ENCODE data around the gene PIGK.
"Not testable (repeated sequence)": the region's sequence is repeated elsewhere in the genome, so short reads cannot be mapped to it uniquely, and the experiment has no call there.

The PIGK gene

DNA sequence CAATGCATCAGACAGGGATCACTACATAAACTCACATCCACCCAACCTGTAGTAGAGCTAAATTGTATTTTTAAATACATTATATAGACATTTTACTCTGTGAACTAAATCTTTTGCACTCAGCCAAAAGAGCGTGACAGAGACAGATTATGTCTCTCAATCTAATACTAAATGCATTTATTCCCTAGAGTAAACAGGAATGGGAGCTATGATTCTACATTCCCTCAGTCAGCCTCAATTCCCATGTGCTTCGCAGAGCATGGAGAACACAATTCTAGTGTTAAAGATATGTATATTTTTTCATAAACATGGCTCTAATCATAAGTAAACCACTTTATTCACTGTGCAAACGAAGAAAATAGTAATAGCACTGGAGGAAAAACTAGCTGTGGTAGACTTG is 16.5 kb downstream of the PIGK start:
- in situ Hi-C loops (cut with HindIII; ENCODE audit: low sequenced_read_pairs), result no loop called here
- TF ChIP-seq, protein P1, sequence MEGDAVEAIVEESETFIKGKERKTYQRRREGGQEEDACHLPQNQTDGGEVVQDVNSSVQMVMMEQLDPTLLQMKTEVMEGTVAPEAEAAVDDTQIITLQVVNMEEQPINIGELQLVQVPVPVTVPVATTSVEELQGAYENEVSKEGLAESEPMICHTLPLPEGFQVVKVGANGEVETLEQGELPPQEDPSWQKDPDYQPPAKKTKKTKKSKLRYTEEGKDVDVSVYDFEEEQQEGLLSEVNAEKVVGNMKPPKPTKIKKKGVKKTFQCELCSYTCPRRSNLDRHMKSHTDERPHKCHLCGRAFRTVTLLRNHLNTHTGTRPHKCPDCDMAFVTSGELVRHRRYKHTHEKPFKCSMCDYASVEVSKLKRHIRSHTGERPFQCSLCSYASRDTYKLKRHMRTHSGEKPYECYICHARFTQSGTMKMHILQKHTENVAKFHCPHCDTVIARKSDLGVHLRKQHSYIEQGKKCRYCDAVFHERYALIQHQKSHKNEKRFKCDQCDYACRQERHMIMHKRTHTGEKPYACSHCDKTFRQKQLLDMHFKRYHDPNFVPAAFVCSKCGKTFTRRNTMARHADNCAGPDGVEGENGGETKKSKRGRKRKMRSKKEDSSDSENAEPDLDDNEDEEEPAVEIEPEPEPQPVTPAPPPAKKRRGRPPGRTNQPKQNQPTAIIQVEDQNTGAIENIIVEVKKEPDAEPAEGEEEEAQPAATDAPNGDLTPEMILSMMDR (IDR thresholded peaks at IDR 0.05; ENCODE audit: low read depth, low read length), result no peak

DNA sequence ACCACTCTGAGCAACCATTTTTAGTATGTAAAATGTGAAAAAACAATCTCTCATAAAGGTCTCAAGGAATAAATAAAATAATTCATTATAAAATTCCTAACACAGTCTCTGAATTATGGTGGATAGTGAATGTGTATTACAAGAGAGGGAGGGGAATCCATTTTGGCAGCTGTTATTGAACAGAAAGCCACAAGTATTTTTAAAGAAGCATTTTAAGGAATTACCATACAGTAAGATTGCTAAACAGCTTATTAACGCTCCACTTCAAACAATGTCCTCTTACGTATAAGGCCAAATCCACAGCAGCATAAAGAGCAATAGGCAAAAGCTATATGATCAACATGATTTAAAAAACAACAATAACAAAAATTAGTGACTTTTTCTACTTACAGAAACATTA is 18.4 kb downstream of the PIGK start:
- H3K4me3 ChIP-seq (ENCODE audit: low read depth, low read length), result no peak overlapping the region
- in situ Hi-C loops (cut with HindIII; ENCODE audit: low sequenced_read_pairs), result no loop called here
- TF ChIP-seq, protein P1 (IDR thresholded peaks at IDR 0.05; ENCODE audit: low read depth, low read length), result no peak
- peak; percentile 9 for DNase-seq (ENCODE audit: low read depth, low spot score)

More for the DNA sequence above, 16.5 kb downstream of the PIGK start:
- H3K4me3 ChIP-seq (ENCODE audit: low read depth, low read length), result no peak overlapping the region
- no peak for DNase-seq (ENCODE audit: low read depth, low spot score)

DNA sequence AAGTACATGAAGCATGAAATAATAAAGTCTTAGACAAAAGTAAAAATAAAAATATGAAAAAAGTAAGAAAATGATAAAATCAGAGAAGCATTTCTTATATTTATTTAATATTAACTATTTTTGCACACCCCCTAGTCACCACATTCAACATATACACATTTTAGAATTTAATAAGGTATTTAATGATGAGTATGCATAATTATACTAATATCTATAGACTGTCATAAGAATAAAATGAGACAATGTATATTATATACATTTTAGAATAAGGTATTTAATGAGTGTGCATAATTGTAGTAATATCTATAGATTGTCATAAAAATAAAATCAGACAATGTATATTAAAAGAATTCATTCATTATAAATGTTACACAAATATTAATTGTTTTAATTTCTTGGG is 18.9 kb downstream of the PIGK start:
- DNase-seq (ENCODE audit: low read depth, low spot score), result no peak
- in situ Hi-C loops (cut with HindIII; ENCODE audit: low sequenced_read_pairs), result no loop called here
- TF ChIP-seq, protein P1 (IDR thresholded peaks at IDR 0.05; ENCODE audit: low read depth, low read length), result no peak
- H3K4me3 ChIP-seq (ENCODE audit: low read depth, low read length), result no peak overlapping the region

DNA sequence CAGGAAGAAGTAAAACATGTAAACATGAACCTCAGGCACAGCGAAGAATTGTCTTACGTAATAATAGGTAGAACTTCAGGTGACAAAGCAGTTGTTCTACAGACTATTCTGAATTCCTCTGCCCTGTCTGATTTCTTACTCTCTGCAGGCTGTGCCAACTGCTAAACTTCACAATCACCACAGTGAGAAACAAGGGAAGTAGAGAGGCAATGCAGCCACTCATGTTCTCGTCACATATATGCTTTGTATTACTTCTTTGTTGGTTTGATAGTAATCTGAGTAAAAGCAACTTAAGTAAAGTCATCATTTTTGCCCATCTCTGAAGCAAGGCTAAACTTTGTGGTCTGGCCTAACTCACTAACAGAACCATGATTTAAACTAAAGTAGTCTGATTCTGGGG is 21.9 kb downstream of the PIGK start:
- no peak overlapping the region for H3K4me3 ChIP-seq (ENCODE audit: low read depth, low read length)
- TF ChIP-seq, protein P1 (IDR thresholded peaks at IDR 0.05; ENCODE audit: low read depth, low read length), result no peak
- in situ Hi-C loops (cut with HindIII; ENCODE audit: low sequenced_read_pairs), result no loop called here
- DNase-seq (ENCODE audit: low read depth, low spot score), result no peak

DNA sequence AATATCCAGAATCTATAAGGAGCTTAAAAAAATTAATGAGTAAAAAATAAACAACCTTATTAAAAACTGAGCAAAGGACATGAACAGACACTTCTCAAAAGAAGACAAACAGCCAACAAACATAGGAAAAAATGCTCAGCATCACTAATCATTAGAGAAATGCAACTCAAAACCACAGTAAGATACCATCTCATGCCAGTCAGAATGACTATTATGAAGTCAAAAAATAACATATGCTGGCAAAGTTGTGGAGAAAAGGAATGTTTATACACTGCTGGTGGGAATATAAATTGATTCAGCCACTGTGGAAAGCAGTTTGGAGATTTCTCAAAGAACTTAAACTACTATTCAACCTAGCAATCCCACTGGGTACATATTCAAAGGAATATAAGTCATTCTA is 25.3 kb downstream of the PIGK start:
- H3K4me3 ChIP-seq (ENCODE audit: low read depth, low read length), result no peak overlapping the region
- no peak for DNase-seq (ENCODE audit: low read depth, low spot score)
- TF ChIP-seq, protein P1 (IDR thresholded peaks at IDR 0.05; ENCODE audit: low read depth, low read length), result no peak
- in situ Hi-C loops (cut with HindIII; ENCODE audit: low sequenced_read_pairs), result no loop called here

DNA sequence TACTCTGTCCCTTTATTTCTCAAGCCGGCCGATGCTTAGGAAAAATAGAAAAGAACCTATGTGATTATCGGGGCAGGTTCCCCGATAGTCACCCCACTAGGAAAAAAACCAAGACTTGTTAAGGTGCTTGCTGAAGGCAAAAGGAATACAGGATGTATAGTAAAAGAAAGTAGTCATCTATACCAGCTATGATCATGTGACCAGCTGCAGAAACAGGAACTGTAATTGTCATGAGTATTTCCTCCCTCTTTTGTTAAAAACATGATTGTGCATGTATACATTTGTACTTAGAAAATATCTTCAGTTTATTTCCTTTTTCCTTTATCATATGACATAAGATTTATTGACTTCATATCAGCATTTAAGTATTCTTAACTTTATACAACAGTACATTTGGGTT is 30.5 kb downstream of the PIGK start:
- TF ChIP-seq, protein P1 (IDR thresholded peaks at IDR 0.05; ENCODE audit: low read depth, low read length), result no peak
- in situ Hi-C loops (cut with HindIII; ENCODE audit: low sequenced_read_pairs), result no loop called here
- no peak overlapping the region for H3K4me3 ChIP-seq (ENCODE audit: low read depth, low read length)
- DNase-seq (ENCODE audit: low read depth, low spot score), result no peak

DNA sequence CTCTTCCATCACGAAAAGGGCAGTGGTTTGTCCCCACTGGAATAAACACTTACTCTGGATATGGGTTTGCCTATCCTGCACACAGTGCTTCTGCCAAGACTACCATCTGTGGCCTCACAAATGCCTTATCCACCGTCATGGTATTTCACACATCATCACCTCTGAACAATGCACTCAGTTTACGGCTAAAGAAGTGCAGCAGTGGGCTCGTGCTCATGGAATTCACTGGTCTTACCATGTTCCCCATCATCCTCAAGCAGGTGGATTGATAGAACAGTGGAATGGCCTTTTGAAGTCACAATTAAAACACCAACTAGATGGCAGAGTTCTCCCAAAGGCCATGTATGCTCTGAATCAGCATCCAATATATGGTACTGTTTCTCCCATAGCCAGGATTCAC is 32.3 kb downstream of the PIGK start:
- in situ Hi-C loops (cut with HindIII; ENCODE audit: low sequenced_read_pairs); DNase-seq (ENCODE audit: low read depth, low spot score); H3K4me3 ChIP-seq (ENCODE audit: low read depth, low read length): not testable (repeated sequence)

Measured in astrocyte of the spinal cord (primary cell).